HCT116 (cell line): ENCODE data around the gene DYNLRB1. TPM values are rescaled to one million over a fixed set of nuclear protein-coding genes. Genes with fewer than 3 reads are reported as not detected.

Experiments
- ATAC-seq: fragments of 200-7000 bp; cut with Tn5 transposase; 2 replicates; pipeline ENCODE4 v1.9.1; 2020; ENCODE audit warnings: mild to moderate bottlenecking, moderate library complexity
- BruUV-seq: library from RNA; stranded (reverse); fragments of 400-500 nt; replicated peaks from 2 replicates; lab custom pipeline; 2021; lab: Mats Ljungman, UMichigan
- CTCF ChIA-PET: fragments of 300-600 bp; sonication (Branson Sonifier 250); formaldehyde crosslinking; loops from one replicate; lab custom pipeline; 2021; ENCODE audit warnings: antibody characterized with exemption; lab: Charles Lee
- POLR2A ChIA-PET: fragments of 300-600, 350-600 bp; sonication (Branson Sonifier 250); formaldehyde crosslinking; loops from one replicate; lab custom pipeline; 2021; ENCODE audit warnings: antibody characterized with exemption; lab: Charles Lee
- RAD21 ChIA-PET, 2 experiments: fragments of 300-600 bp; sonication (Branson Sonifier 250); formaldehyde crosslinking; loops; one replicate each; lab custom pipeline; 2023; ENCODE audit warnings: low total read pairs in 2 of 2; ENCODE audit not compliant: uncharacterized antibody in 2 of 2, unreplicated experiment in 2 of 2, low non-redundant PET in 1 of 2; lab: Charles Lee
- DNase-seq: peaks from one replicate; pipeline ENCODE4 v3.0.0-alpha.2; 2010; ENCODE audit warnings: low read depth, low spot score
- H2AFZ ChIP-seq: fragments of 200-600 bp; shearing (Covaris generic), sonication (generic); 2 replicates; pipeline ENCODE4 v1.6.1; 2017; ENCODE audit warnings: low read depth, mixed run types, mixed read lengths, antibody characterized with exemption, low read length; ENCODE audit not compliant: poor library complexity, severe bottlenecking
- H3K27ac ChIP-seq: 2 replicates; pipeline ENCODE4 v1.5.1; 2012; ENCODE audit warnings: low read depth, low read length
- H3K27me3 ChIP-seq: fragments of 200-600 bp; sonication (generic); 2 replicates; pipeline ENCODE4 v1.6.1; 2016; ENCODE audit warnings: mixed run types, low read length, mixed read lengths; ENCODE audit not compliant: insufficient read depth
- H3K36me3 ChIP-seq, 2 experiments: fragments of 200-500 bp in 1 of 2; fragments of 200-600 bp in 1 of 2; sonication (Bioruptor generic) in 1 of 2; sonication (generic) in 1 of 2; 2 replicates each; pipeline versions ENCODE4 v1.5.1 to v1.6.1; 2014 to 2016; ENCODE audit warnings: low read length in 2 of 2, inconsistent platforms in 1 of 2, mixed read lengths in 1 of 2, mixed run types in 1 of 2; ENCODE audit not compliant: insufficient read depth in 2 of 2, control insufficient read depth in 1 of 2
- H3K4me1 ChIP-seq, 2 experiments: fragments of 200-600 bp in 1 of 2; sonication (generic) in 1 of 2; 2 replicates each; pipeline versions ENCODE4 v1.5.1 to v1.6.1; 2012 to 2017; ENCODE audit warnings: low read length in 2 of 2, inconsistent platforms in 1 of 2, mild to moderate bottlenecking in 1 of 2, mixed read lengths in 1 of 2, mixed run types in 1 of 2, moderate library complexity in 1 of 2; ENCODE audit not compliant: insufficient read depth in 2 of 2, control insufficient read depth in 1 of 2
- H3K4me2 ChIP-seq: fragments of 200-600 bp; sonication (generic); 2 replicates; pipeline ENCODE4 v1.6.1; 2017; ENCODE audit warnings: mixed run types, low read length, mixed read lengths
- H3K4me3 ChIP-seq, 2 experiments: fragments of 200-600 bp in 1 of 2; sonication (generic) in 1 of 2; replicated peaks in 1 of 2; 2 replicates each; pipeline ENCODE4 v1.5.1; 2011 to 2016; ENCODE audit warnings: low read length in 2 of 2, control low read depth in 1 of 2, low read depth in 1 of 2, mild to moderate bottlenecking in 1 of 2, mixed read lengths in 1 of 2, mixed run types in 1 of 2
- H3K79me2 ChIP-seq: fragments of 200-600 bp; sonication (generic); 2 replicates; pipeline ENCODE4 v1.6.1; 2017; ENCODE audit warnings: mild to moderate bottlenecking, mixed run types, low read length, moderate library complexity, mixed read lengths; ENCODE audit not compliant: insufficient read depth
- H3K9ac ChIP-seq: fragments of 200-600 bp; sonication (generic); 2 replicates; pipeline ENCODE4 v1.6.1; 2016; ENCODE audit warnings: low read length, mixed read lengths
- H3K9me2 ChIP-seq: fragments of 200-600 bp; sonication (generic), shearing (Covaris generic); 2 replicates; pipeline ENCODE4 v1.6.1; 2017; ENCODE audit warnings: mixed run types, mild to moderate bottlenecking, moderate library complexity; ENCODE audit not compliant: insufficient read depth
- H3K9me3 ChIP-seq, 2 experiments: fragments of 200-500 bp in 1 of 2; fragments of 200-600 bp in 1 of 2; sonication (Bioruptor generic) in 1 of 2; sonication (generic) in 1 of 2; 2 replicates each; pipeline ENCODE4 v1.6.1; 2014 to 2017; ENCODE audit warnings: low read length in 2 of 2, mixed read lengths in 2 of 2, inconsistent platforms in 1 of 2, low read depth in 1 of 2, mild to moderate bottlenecking in 1 of 2, mixed run types in 1 of 2, moderate library complexity in 1 of 2; ENCODE audit not compliant: control insufficient read depth in 1 of 2, insufficient read depth in 1 of 2
- H4K20me1 ChIP-seq: fragments of 200-600 bp; sonication (generic), shearing (Covaris generic); 2 replicates; pipeline ENCODE4 v1.6.1; 2017; ENCODE audit warnings: mixed run types, mild to moderate bottlenecking, moderate library complexity; ENCODE audit not compliant: insufficient read depth
- CBX3 ChIP-seq: IDR thresholded peaks from 2 replicates; pipeline ENCODE4 v1.6.1; 2012; ENCODE audit warnings: low read depth
- ELF1 ChIP-seq: IDR thresholded peaks from 2 replicates; pipeline ENCODE4 v1.6.1; 2012; ENCODE audit warnings: low read depth, borderline replicate concordance
- EZH2 ChIP-seq: fragments of 200-600 bp; sonication (generic); IDR thresholded peaks from 2 replicates; pipeline ENCODE4 v1.6.1; 2017; ENCODE audit warnings: antibody characterized with exemption, mixed run types
- JUND ChIP-seq: IDR thresholded peaks from 2 replicates; pipeline ENCODE4 v1.6.1; 2012
- POLR2A ChIP-seq: IDR thresholded peaks from 2 replicates; pipeline ENCODE4 v1.7.0; 2011; ENCODE audit warnings: borderline replicate concordance; ENCODE audit not compliant: insufficient read depth, insufficient read length; ENCODE audit errors: extremely low read depth
- RAD21 ChIP-seq: IDR thresholded peaks from 2 replicates; pipeline ENCODE4 v1.6.1; 2012; ENCODE audit warnings: low read depth, mild to moderate bottlenecking
- SIN3A ChIP-seq: IDR thresholded peaks from 2 replicates; pipeline ENCODE4 v1.6.1; 2012; ENCODE audit warnings: low read depth
- SRF ChIP-seq: IDR thresholded peaks from 2 replicates; pipeline ENCODE4 v1.6.1; 2012; ENCODE audit warnings: low read depth
- TCF7L2 ChIP-seq: IDR thresholded peaks from 2 replicates; pipeline ENCODE4 v1.7.0; 2011; ENCODE audit warnings: borderline replicate concordance, inconsistent platforms; ENCODE audit not compliant: insufficient read depth, insufficient read length; ENCODE audit errors: extremely low read depth
- YY1 ChIP-seq: IDR thresholded peaks from 2 replicates; pipeline ENCODE4 v1.6.1; 2011; ENCODE audit warnings: low read length, low read depth, moderate library complexity, mild to moderate bottlenecking; ENCODE audit not compliant: insufficient replicate concordance; ENCODE audit errors: extremely low read depth
- ZFX ChIP-seq: fragments of 450-650 bp; IDR thresholded peaks from 2 replicates; pipeline ENCODE4 v1.6.1; 2017
- intact Hi-C: fragments of 100-400 bp; cut with micrococcal nuclease; formaldehyde crosslinking; loops from 2 replicates; pipeline ENCODE4 v1.10.0; 2022
- total RNA-seq: library from RNA; stranded (reverse); gene quantifications from one replicate; pipeline ENCODE4 v1.2.1, GENCODE V29; 2021; ENCODE audit not compliant: unreplicated experiment
- TF ChIP-seq, protein P1 (sequence below): IDR thresholded peaks from 2 replicates; pipeline ENCODE4 v1.6.1; 2011; ENCODE audit warnings: mild to moderate bottlenecking, low read length, moderate library complexity; ENCODE audit not compliant: insufficient replicate concordance; ENCODE audit errors: extremely low read depth
- TF ChIP-seq, protein P2 (sequence below), 3 experiments: fragments of 200-600 bp in 1 of 3; sonication (generic) in 1 of 3; IDR thresholded peaks in 2 of 3; conservative IDR thresholded peaks in 1 of 3; 2 replicates each; pipeline ENCODE4 v1.5.1; 2012 to 2017; ENCODE audit warnings: low read depth in 2 of 3, low read length in 2 of 3, antibody characterized with exemption in 1 of 3, borderline replicate concordance in 1 of 3, control low read depth in 1 of 3, mild to moderate bottlenecking in 1 of 3, mixed read lengths in 1 of 3, mixed run types in 1 of 3, moderate library complexity in 1 of 3; ENCODE audit not compliant: insufficient read depth in 1 of 3
- TF ChIP-seq, protein P3 (sequence below): IDR thresholded peaks from 2 replicates; pipeline ENCODE4 v1.6.1; 2012; ENCODE audit warnings: low read depth
- TF ChIP-seq, protein P4 (sequence below): IDR thresholded peaks from 2 replicates; pipeline ENCODE4 v1.6.1; 2012

DYNLRB1 gene
- total RNA-seq, 1 experiment from 2014 or later, result 106 TPM

DNA sequence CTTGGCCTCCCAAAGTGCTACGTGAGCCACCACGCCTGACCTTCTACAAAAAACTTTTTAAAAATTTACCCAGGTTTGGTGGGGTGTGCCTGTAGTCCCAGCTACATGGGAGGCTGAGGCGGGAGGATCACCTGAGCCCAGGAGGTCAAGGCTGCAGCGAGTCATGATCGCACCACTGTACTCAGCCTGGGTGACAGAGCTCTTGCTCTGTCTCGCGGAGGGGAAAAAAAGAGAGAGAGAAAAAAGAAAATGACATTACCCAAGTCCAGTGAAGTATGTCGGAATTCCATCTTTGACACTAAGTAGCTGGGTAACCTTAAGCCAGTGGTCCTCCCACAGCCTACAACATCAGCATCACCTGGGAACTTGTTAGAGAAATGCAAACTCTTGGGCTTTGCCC is 23.5 kb downstream of the DYNLRB1 start:
- H4K20me1 ChIP-seq, result no peaks in the 10 kb centered on the region
- no peaks in the 10 kb centered on the region for H3K79me2 ChIP-seq
- H3K9me2 ChIP-seq, result no peaks in the 10 kb centered on the region
- ChIA-PET POLR2A (no interaction called here), RAD21 (no interaction called here), CTCF (interaction anchor here (1.2 to 2.2 kb wide), 3 partner anchors 14 to 230 kb away, joined by 4 to 7 read pairs (median 4); partner anchors contain the start of gene DYNLRB1)
- H2AFZ ChIP-seq, result no peak overlapping the region
- H3K4me3 ChIP-seq, result no peak overlapping the region
- no peak for TF ChIP-seq EZH2
- TF ChIP-seq, protein P1, sequence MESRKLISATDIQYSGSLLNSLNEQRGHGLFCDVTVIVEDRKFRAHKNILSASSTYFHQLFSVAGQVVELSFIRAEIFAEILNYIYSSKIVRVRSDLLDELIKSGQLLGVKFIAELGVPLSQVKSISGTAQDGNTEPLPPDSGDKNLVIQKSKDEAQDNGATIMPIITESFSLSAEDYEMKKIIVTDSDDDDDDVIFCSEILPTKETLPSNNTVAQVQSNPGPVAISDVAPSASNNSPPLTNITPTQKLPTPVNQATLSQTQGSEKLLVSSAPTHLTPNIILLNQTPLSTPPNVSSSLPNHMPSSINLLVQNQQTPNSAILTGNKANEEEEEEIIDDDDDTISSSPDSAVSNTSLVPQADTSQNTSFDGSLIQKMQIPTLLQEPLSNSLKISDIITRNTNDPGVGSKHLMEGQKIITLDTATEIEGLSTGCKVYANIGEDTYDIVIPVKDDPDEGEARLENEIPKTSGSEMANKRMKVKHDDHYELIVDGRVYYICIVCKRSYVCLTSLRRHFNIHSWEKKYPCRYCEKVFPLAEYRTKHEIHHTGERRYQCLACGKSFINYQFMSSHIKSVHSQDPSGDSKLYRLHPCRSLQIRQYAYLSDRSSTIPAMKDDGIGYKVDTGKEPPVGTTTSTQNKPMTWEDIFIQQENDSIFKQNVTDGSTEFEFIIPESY, result no peak
- TF ChIP-seq, protein P2, sequence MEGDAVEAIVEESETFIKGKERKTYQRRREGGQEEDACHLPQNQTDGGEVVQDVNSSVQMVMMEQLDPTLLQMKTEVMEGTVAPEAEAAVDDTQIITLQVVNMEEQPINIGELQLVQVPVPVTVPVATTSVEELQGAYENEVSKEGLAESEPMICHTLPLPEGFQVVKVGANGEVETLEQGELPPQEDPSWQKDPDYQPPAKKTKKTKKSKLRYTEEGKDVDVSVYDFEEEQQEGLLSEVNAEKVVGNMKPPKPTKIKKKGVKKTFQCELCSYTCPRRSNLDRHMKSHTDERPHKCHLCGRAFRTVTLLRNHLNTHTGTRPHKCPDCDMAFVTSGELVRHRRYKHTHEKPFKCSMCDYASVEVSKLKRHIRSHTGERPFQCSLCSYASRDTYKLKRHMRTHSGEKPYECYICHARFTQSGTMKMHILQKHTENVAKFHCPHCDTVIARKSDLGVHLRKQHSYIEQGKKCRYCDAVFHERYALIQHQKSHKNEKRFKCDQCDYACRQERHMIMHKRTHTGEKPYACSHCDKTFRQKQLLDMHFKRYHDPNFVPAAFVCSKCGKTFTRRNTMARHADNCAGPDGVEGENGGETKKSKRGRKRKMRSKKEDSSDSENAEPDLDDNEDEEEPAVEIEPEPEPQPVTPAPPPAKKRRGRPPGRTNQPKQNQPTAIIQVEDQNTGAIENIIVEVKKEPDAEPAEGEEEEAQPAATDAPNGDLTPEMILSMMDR (IDR thresholded peaks at IDR 0.05 in 2 of 3, conservative IDR thresholded peaks at IDR 0.05 in 1 of 3; ENCODE audit: borderline replicate concordance in 1 of 3, insufficient read depth in 1 of 3, low read depth in 2 of 3, low read length in 2 of 3), result no peak
- TF ChIP-seq ELF1, result no peak
- no peak for TF ChIP-seq YY1
- no peak for TF ChIP-seq SRF
- TF ChIP-seq, protein P3, sequence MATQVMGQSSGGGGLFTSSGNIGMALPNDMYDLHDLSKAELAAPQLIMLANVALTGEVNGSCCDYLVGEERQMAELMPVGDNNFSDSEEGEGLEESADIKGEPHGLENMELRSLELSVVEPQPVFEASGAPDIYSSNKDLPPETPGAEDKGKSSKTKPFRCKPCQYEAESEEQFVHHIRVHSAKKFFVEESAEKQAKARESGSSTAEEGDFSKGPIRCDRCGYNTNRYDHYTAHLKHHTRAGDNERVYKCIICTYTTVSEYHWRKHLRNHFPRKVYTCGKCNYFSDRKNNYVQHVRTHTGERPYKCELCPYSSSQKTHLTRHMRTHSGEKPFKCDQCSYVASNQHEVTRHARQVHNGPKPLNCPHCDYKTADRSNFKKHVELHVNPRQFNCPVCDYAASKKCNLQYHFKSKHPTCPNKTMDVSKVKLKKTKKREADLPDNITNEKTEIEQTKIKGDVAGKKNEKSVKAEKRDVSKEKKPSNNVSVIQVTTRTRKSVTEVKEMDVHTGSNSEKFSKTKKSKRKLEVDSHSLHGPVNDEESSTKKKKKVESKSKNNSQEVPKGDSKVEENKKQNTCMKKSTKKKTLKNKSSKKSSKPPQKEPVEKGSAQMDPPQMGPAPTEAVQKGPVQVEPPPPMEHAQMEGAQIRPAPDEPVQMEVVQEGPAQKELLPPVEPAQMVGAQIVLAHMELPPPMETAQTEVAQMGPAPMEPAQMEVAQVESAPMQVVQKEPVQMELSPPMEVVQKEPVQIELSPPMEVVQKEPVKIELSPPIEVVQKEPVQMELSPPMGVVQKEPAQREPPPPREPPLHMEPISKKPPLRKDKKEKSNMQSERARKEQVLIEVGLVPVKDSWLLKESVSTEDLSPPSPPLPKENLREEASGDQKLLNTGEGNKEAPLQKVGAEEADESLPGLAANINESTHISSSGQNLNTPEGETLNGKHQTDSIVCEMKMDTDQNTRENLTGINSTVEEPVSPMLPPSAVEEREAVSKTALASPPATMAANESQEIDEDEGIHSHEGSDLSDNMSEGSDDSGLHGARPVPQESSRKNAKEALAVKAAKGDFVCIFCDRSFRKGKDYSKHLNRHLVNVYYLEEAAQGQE, result no peak
- TF ChIP-seq SIN3A, result no peak
- TF ChIP-seq, protein P4, sequence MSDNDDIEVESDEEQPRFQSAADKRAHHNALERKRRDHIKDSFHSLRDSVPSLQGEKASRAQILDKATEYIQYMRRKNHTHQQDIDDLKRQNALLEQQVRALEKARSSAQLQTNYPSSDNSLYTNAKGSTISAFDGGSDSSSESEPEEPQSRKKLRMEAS, result no peak
- no peak for TF ChIP-seq JUND
- TF ChIP-seq CBX3, result no peak
- TF ChIP-seq RAD21, result no peak
- TF ChIP-seq TCF7L2, result no peak
- no peak for TF ChIP-seq POLR2A
- no peak for TF ChIP-seq ZFX
- H3K4me1 ChIP-seq, result no peaks in the 10 kb centered on the region
- BruUV-seq, result no TSS peak
- intact Hi-C loops, result loop anchor here (2.0 kb wide), 1 partner anchor 229 kb away; no protein-coding TSS in a partner anchor
- H3K9ac ChIP-seq, result no peak overlapping the region
- no peak overlapping the region for H3K4me2 ChIP-seq
- no peak for ATAC-seq
- no peak for DNase-seq
- no peak overlapping the region for H3K27ac ChIP-seq
- peaks cover 19 to 33% of the 10 kb centered on the region in 2 experiments; a peak in 3 of 4 replicates for H3K36me3 ChIP-seq
- H3K9me3 ChIP-seq, result no peaks in the 10 kb centered on the region
- no peaks in the 10 kb centered on the region for H3K27me3 ChIP-seq
